ENCODE data around the gene DENR.
A peak's percentile ranks its signal among the peaks of the same experiment; 100 is the strongest.
"Not testable (repeated sequence)": the region's sequence is repeated elsewhere in the genome, so short reads cannot be mapped to it uniquely, and the experiment has no call there.

DENR gene

GRCh38 chr12:122752464-122753318 lies at the start of gene DENR:
Gene DENR (plus strand): TSS chr12:122752824. CDS start chr12:122753702, 878 bp downstream.
- peak; percentile 93 for DNase-seq (ENCODE audit: low read depth)

- DNase-seq (ENCODE audit: low read depth), result peak; percentile 71
These were observed 49.6 kb upstream of the DENR start, which contains the start of gene HCAR2 for GRCh38 chr12:122702890-122703611. Gene HCAR2 (minus strand): TSS chr12:122703357. CDS start chr12:122703283, 74 bp downstream.

- peak; percentile 74 for DNase-seq (ENCODE audit: low read depth)
These were observed 48.8 kb upstream of the DENR start for GRCh38 chr12:122703841-122704240.

- not testable (repeated sequence) for DNase-seq (ENCODE audit: low read depth)
These were observed 43.3 kb upstream of the DENR start for GRCh38 chr12:122709287-122709686.

GRCh38 chr12:122710341-122710740 lies 42.3 kb upstream of the DENR start:
- not testable (repeated sequence) for DNase-seq (ENCODE audit: low read depth)

DNA sequence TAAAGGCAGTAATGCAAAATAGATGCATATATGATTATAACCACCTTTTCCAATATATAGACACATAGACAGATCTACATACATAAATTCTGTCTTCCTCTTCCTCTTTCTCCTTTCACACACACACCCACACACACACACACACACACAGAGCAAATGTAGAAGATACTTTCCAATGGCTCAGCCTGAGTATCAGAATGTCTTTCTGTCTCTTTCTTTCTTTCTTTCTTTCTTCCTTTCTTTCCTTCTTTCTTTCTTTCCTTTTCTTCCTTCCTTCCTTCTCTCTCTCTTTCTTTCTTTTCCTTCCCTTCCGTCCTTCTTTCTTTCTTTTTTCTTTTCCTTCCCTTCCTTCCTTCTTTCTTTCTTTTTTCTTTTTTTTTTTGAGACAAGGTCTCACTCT lies 41.4 kb upstream of the DENR start:
- not testable (repeated sequence) for DNase-seq (ENCODE audit: low read depth)

DNA sequence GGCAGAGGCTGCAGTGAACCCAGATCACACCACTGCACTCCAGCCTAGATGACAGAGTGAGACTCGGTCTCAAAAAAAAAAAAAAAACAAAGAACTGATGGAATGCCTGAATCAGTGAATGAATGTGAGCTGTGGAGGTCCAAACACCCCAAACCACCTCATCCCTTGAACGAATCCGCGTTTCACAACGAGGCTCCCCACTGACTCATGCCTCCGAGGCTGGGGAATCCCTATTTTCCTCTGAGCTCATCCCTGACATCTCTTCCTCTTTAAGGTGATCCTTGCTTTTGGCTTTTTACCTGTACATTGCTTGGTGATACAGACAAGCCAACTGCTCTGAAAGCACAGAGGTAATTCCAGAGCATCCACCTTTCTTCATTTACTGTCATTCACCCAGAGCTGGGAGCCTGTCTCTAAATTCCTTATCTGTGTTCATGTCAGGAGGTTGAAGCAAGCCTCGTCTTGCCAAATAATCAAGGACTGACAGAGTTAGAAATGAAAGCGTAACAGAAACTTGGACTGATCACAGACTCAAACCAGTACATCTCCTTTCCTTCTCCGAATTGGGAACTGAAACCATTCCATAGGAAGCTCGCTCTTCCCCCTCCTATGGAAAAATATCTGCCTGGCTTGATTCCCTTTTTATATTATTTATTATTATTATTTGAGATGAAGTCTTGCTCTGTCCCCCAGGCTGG lies 39.0 kb upstream of the DENR start:
- DNase-seq (ENCODE audit: low read depth), result not testable (repeated sequence)

DNA sequence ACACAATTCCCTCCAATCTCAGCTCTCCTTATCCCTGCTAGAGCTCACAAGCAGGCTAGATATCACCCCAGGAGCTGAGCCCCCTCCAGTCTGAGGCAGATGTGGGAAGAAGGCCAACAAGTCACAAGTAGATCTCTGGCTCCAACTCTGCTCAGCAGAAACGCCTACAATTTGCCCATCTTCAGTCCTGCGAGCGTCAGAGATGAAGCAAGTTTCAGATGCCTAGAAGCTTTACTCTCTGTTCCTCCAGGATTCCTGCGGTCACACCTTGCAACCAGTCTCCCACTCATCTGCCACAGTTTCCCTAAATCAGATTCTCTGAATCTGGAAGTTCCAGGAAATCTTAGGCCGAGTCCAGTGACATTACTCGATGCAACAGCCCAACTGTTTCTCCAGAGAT lies 37.4 kb upstream of the DENR start:
- DNase-seq (ENCODE audit: low read depth), result not testable (repeated sequence)

DNA sequence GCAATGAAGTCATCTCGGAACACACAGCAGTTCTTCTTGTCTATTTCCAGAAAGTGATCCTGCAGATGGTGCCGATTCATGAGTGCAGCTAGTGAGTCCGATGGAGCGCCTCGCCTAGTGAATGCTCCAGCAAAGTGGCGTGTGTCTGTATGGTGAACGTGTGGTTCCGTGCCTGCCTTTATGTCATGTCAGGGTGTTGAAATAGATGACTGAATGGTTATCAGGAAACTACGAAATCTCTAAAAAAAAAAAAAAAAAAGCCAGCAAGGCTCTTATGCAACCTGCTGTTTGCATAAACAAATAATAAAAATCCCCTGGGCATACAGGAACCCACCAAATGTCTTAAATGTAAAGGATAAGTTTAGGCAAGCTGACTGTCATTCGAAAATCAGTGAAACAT lies 36.0 kb upstream of the DENR start, which contains the start of gene HCAR3:
HCAR3 (minus strand) TSS at position 154 of the 400 bp plus-strand sequence; CDS start at position 80, 74 bp downstream.
- DNase-seq (ENCODE audit: low read depth), result not testable (repeated sequence)

GRCh38 chr12:122721057-122721545 lies 31.5 kb upstream of the DENR start:
- no peak for DNase-seq (ENCODE audit: low read depth)

DNA sequence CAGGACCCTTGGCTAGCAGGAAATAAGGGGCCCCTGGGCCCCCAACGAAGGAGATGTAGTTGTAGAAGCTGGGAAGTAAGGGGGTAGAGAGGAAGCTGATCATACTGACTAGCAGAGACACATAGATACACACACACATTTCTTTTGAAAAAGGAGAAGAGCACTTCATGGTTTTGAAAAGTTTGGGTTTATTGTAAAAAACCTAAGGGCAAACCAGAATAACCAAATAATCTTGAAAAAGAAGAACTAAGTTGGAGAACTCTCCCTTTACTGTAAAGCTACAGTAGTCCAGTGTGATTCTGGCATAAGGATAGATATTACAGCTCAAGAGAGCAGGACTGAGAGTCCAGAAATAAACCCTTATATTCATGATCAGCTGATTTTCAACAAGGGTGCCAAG lies 30.2 kb upstream of the DENR start:
- DNase-seq (ENCODE audit: low read depth), result no peak

- DNase-seq (ENCODE audit: low read depth), result no peak
These were observed 27.9 kb upstream of the DENR start for GRCh38 chr12:122724641-122725243.

DNA sequence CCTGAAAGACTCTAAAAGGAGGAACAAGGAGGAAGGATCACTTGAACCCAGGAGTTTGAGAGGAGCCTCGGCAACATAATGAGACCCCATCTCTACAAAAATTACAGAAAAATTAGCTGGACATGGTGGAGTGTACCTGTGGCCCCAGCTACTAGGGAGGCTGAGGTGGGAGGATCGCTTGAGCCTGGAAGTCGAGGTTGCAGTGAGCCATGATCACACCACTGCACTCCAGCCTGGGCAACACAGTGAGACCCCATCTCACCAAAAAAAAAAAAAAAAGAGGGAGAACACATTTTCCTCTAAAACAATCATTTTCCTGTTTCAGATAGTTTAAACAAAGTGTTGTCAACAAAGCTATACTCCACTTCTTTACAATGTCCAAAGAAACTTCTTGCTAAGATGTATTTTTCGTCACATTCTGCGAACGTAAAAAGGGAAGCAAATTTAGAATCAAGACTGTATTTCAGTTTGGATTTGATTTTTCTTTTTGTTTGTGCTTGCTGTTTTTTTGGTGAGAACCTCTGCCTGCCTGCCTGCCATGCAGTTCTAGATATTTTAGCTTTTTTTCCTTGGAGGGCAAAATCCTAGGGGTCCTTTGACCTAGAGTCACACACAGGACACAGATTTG lies 27.1 kb upstream of the DENR start:
- no peak for DNase-seq (ENCODE audit: low read depth)

- DNase-seq (ENCODE audit: low read depth), result no peak
These were observed 26.5 kb upstream of the DENR start for GRCh38 chr12:122726080-122726558.

DNA sequence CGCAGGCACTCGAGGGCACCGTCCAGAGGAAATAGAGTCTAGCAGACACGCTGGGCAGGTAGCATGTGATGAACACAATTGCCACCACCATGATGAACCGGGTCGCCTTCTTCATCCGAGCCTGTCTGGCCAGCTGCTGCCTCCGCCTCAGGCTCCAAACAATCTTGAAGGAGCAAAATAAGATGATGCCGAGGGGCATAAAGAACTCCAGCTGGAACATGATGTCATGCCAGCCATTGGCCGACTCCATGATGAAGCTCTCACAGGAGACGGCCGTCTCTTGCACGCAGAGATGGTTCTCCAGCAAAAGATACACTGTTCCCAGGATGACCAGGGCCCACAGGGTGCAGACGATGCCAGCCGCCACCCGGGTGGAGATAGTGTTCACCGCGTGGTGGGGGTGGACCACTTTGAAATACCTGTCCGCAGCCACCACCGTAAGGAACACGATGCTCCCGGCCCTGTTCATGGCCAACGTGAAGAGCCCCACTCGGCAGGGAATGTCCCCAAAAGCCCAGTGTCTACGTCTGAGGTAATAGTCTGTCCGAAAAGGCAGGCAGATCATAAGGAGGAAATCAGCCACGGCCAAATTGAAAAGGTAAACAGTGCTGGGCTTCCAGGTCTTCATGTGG lies 22.9 kb upstream of the DENR start:
- no peak for DNase-seq (ENCODE audit: low read depth)

- peak; percentile 28 for DNase-seq (ENCODE audit: low read depth)
These were observed 22.2 kb upstream of the DENR start, which contains the start of gene HCAR1 for GRCh38 chr12:122730215-122731014. Gene HCAR1 (minus strand): TSS chr12:122730844. CDS start chr12:122730339, 505 bp downstream.

DNA sequence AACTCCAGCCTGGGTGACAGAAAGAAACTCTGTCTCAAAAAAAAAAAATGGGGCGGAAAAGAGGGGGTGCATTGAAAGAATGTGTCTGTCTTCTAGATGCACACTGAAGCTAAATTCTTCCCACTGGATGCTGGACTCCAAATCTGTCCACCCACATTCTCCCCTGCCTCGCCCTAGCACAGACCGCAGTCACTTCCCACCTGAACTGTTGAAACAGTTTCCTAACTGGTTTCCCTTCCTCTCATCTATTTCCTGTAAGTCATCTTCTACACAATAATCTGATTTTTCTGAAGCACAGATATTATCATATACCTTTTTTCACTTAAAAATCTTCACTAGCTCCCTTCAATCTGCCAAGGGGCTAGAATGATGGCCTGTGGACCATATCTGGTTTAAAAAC lies 20.5 kb upstream of the DENR start:
- no peak for DNase-seq (ENCODE audit: low read depth)

DNA sequence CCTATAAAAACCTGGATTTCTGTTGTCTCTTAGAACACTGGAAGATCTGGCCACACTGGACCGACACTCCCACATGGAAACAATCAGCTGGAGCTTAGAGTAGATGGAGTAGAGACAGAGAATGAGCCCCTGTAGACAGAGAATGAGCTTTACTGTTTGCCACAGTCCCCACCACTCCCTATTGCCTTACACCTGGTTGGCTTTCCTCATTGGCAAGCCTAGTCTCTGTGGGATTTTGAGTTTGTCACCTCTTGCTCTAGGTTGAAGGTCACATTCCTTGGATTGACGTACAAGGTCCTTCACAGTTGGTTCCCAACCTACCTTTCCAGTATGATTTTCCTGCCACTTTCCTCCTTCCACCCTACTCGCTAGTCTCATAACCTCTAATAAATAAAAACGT lies 20.0 kb upstream of the DENR start:
- DNase-seq (ENCODE audit: low read depth), result no peak

DNA sequence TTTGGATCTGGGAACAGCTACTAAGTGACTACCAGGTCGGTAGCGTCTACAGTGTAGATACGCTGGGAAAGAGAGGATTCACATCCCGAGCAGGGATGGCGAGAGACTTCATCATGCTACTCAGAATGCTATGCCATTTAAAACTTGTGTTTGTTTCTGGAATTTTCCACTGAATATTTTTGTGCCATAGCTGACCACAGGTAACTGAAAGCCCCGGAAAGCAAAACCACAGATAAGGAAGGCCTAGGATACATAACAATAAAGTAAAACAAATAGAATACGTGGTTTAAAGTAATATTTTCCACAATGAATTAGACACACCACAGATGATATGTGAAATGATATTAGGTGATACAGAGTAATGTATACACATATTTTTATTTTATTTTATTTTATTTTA lies 14.1 kb upstream of the DENR start:
- DNase-seq (ENCODE audit: low read depth), result no peak

- no peak for DNase-seq (ENCODE audit: low read depth)
These were observed 12.3 kb upstream of the DENR start for GRCh38 chr12:122740351-122740750.
